HCT116 (cell line): Measurements from ENCODE around the gene MSMB. TPM values are rescaled to one million over a fixed set of nuclear protein-coding genes. Genes with fewer than 3 reads are reported as not detected.
"Not testable (repeated sequence)": the region's sequence is repeated elsewhere in the genome, so short reads cannot be mapped to it uniquely, and the experiment has no call there.

ENCODE experiments used
- ATAC-seq: fragments of 200-7000 bp; cut with Tn5 transposase; 2 replicates; pipeline ENCODE4 v1.9.1; 2020; ENCODE audit warnings: mild to moderate bottlenecking, moderate library complexity
- BruUV-seq: library from RNA; stranded (reverse); fragments of 400-500 nt; replicated peaks from 2 replicates; lab custom pipeline; 2021; lab: Mats Ljungman, UMichigan
- CTCF ChIA-PET: fragments of 300-600 bp; sonication (Branson Sonifier 250); formaldehyde crosslinking; loops from one replicate; lab custom pipeline; 2021; ENCODE audit warnings: antibody characterized with exemption; lab: Charles Lee
- POLR2A ChIA-PET: fragments of 300-600, 350-600 bp; sonication (Branson Sonifier 250); formaldehyde crosslinking; loops from one replicate; lab custom pipeline; 2021; ENCODE audit warnings: antibody characterized with exemption; lab: Charles Lee
- RAD21 ChIA-PET, 2 experiments: fragments of 300-600 bp; sonication (Branson Sonifier 250); formaldehyde crosslinking; loops; one replicate each; lab custom pipeline; 2023; ENCODE audit warnings: low total read pairs in 2 of 2; ENCODE audit not compliant: uncharacterized antibody in 2 of 2, unreplicated experiment in 2 of 2, low non-redundant PET in 1 of 2; lab: Charles Lee
- DNase-seq: peaks from one replicate; pipeline ENCODE4 v3.0.0-alpha.2; 2010; ENCODE audit warnings: low read depth, low spot score
- H2AFZ ChIP-seq: fragments of 200-600 bp; shearing (Covaris generic), sonication (generic); 2 replicates; pipeline ENCODE4 v1.6.1; 2017; ENCODE audit warnings: low read depth, mixed run types, mixed read lengths, antibody characterized with exemption, low read length; ENCODE audit not compliant: poor library complexity, severe bottlenecking
- H3K27ac ChIP-seq: 2 replicates; pipeline ENCODE4 v1.5.1; 2012; ENCODE audit warnings: low read depth, low read length
- H3K27me3 ChIP-seq: fragments of 200-600 bp; sonication (generic); 2 replicates; pipeline ENCODE4 v1.6.1; 2016; ENCODE audit warnings: mixed run types, low read length, mixed read lengths; ENCODE audit not compliant: insufficient read depth
- H3K36me3 ChIP-seq, 2 experiments: fragments of 200-500 bp in 1 of 2; fragments of 200-600 bp in 1 of 2; sonication (Bioruptor generic) in 1 of 2; sonication (generic) in 1 of 2; 2 replicates each; pipeline versions ENCODE4 v1.5.1 to v1.6.1; 2014 to 2016; ENCODE audit warnings: low read length in 2 of 2, inconsistent platforms in 1 of 2, mixed read lengths in 1 of 2, mixed run types in 1 of 2; ENCODE audit not compliant: insufficient read depth in 2 of 2, control insufficient read depth in 1 of 2
- H3K4me1 ChIP-seq, 2 experiments: fragments of 200-600 bp in 1 of 2; sonication (generic) in 1 of 2; 2 replicates each; pipeline versions ENCODE4 v1.5.1 to v1.6.1; 2012 to 2017; ENCODE audit warnings: low read length in 2 of 2, inconsistent platforms in 1 of 2, mild to moderate bottlenecking in 1 of 2, mixed read lengths in 1 of 2, mixed run types in 1 of 2, moderate library complexity in 1 of 2; ENCODE audit not compliant: insufficient read depth in 2 of 2, control insufficient read depth in 1 of 2
- H3K4me2 ChIP-seq: fragments of 200-600 bp; sonication (generic); 2 replicates; pipeline ENCODE4 v1.6.1; 2017; ENCODE audit warnings: mixed run types, low read length, mixed read lengths
- H3K4me3 ChIP-seq, 2 experiments: fragments of 200-600 bp in 1 of 2; sonication (generic) in 1 of 2; replicated peaks in 1 of 2; 2 replicates each; pipeline ENCODE4 v1.5.1; 2011 to 2016; ENCODE audit warnings: low read length in 2 of 2, control low read depth in 1 of 2, low read depth in 1 of 2, mild to moderate bottlenecking in 1 of 2, mixed read lengths in 1 of 2, mixed run types in 1 of 2
- H3K79me2 ChIP-seq: fragments of 200-600 bp; sonication (generic); 2 replicates; pipeline ENCODE4 v1.6.1; 2017; ENCODE audit warnings: mild to moderate bottlenecking, mixed run types, low read length, moderate library complexity, mixed read lengths; ENCODE audit not compliant: insufficient read depth
- H3K9ac ChIP-seq: fragments of 200-600 bp; sonication (generic); 2 replicates; pipeline ENCODE4 v1.6.1; 2016; ENCODE audit warnings: low read length, mixed read lengths
- H3K9me2 ChIP-seq: fragments of 200-600 bp; sonication (generic), shearing (Covaris generic); 2 replicates; pipeline ENCODE4 v1.6.1; 2017; ENCODE audit warnings: mixed run types, mild to moderate bottlenecking, moderate library complexity; ENCODE audit not compliant: insufficient read depth
- H3K9me3 ChIP-seq, 2 experiments: fragments of 200-500 bp in 1 of 2; fragments of 200-600 bp in 1 of 2; sonication (Bioruptor generic) in 1 of 2; sonication (generic) in 1 of 2; 2 replicates each; pipeline ENCODE4 v1.6.1; 2014 to 2017; ENCODE audit warnings: low read length in 2 of 2, mixed read lengths in 2 of 2, inconsistent platforms in 1 of 2, low read depth in 1 of 2, mild to moderate bottlenecking in 1 of 2, mixed run types in 1 of 2, moderate library complexity in 1 of 2; ENCODE audit not compliant: control insufficient read depth in 1 of 2, insufficient read depth in 1 of 2
- H4K20me1 ChIP-seq: fragments of 200-600 bp; sonication (generic), shearing (Covaris generic); 2 replicates; pipeline ENCODE4 v1.6.1; 2017; ENCODE audit warnings: mixed run types, mild to moderate bottlenecking, moderate library complexity; ENCODE audit not compliant: insufficient read depth
- CBX3 ChIP-seq: IDR thresholded peaks from 2 replicates; pipeline ENCODE4 v1.6.1; 2012; ENCODE audit warnings: low read depth
- CEBPB ChIP-seq: IDR thresholded peaks from 2 replicates; pipeline ENCODE4 v1.6.1; 2012; ENCODE audit warnings: low read depth
- ELF1 ChIP-seq: IDR thresholded peaks from 2 replicates; pipeline ENCODE4 v1.6.1; 2012; ENCODE audit warnings: low read depth, borderline replicate concordance
- EZH2 ChIP-seq: fragments of 200-600 bp; sonication (generic); IDR thresholded peaks from 2 replicates; pipeline ENCODE4 v1.6.1; 2017; ENCODE audit warnings: antibody characterized with exemption, mixed run types
- FOSL1 ChIP-seq: IDR thresholded peaks from 2 replicates; pipeline ENCODE4 v1.6.1; 2012; ENCODE audit warnings: low read depth
- JUND ChIP-seq: IDR thresholded peaks from 2 replicates; pipeline ENCODE4 v1.6.1; 2012
- POLR2A ChIP-seq: IDR thresholded peaks from 2 replicates; pipeline ENCODE4 v1.7.0; 2011; ENCODE audit warnings: borderline replicate concordance; ENCODE audit not compliant: insufficient read depth, insufficient read length; ENCODE audit errors: extremely low read depth
- POLR2AphosphoS5 ChIP-seq: IDR thresholded peaks from 2 replicates; pipeline ENCODE4 v1.6.1; 2011; ENCODE audit warnings: mild to moderate bottlenecking, low read depth, low read length, moderate library complexity
- RAD21 ChIP-seq: IDR thresholded peaks from 2 replicates; pipeline ENCODE4 v1.6.1; 2012; ENCODE audit warnings: low read depth, mild to moderate bottlenecking
- SRF ChIP-seq: IDR thresholded peaks from 2 replicates; pipeline ENCODE4 v1.6.1; 2012; ENCODE audit warnings: low read depth
- ZNF274 ChIP-seq: fragments of 200-500 bp; sonication (Bioruptor generic); IDR thresholded peaks from 2 replicates; pipeline ENCODE4 v1.6.1; 2014; ENCODE audit warnings: mild to moderate bottlenecking, low read depth, low read length, inconsistent platforms
- intact Hi-C: fragments of 100-400 bp; cut with micrococcal nuclease; formaldehyde crosslinking; loops from 2 replicates; pipeline ENCODE4 v1.10.0; 2022
- total RNA-seq: library from RNA; stranded (reverse); gene quantifications from one replicate; pipeline ENCODE4 v1.2.1, GENCODE V29; 2021; ENCODE audit not compliant: unreplicated experiment
- TF ChIP-seq, protein P1 (sequence below), 3 experiments: fragments of 200-600 bp in 1 of 3; sonication (generic) in 1 of 3; IDR thresholded peaks in 2 of 3; conservative IDR thresholded peaks in 1 of 3; 2 replicates each; pipeline ENCODE4 v1.5.1; 2012 to 2017; ENCODE audit warnings: low read depth in 2 of 3, low read length in 2 of 3, antibody characterized with exemption in 1 of 3, borderline replicate concordance in 1 of 3, control low read depth in 1 of 3, mild to moderate bottlenecking in 1 of 3, mixed read lengths in 1 of 3, mixed run types in 1 of 3, moderate library complexity in 1 of 3; ENCODE audit not compliant: insufficient read depth in 1 of 3
- TF ChIP-seq, protein P2 (sequence below): IDR thresholded peaks from 2 replicates; pipeline ENCODE4 v1.6.1; 2012
- TF ChIP-seq, protein P3 (sequence below): IDR thresholded peaks from 2 replicates; pipeline ENCODE4 v1.6.1; 2011; ENCODE audit warnings: mild to moderate bottlenecking, low read length, moderate library complexity; ENCODE audit not compliant: insufficient replicate concordance; ENCODE audit errors: extremely low read depth
- TF ChIP-seq, protein P4 (sequence below): IDR thresholded peaks from 2 replicates; pipeline ENCODE4 v1.6.1; 2012; ENCODE audit warnings: low read depth

MSMB gene
- total RNA-seq, 1 experiment from 2014 or later, result not detected

DNA sequence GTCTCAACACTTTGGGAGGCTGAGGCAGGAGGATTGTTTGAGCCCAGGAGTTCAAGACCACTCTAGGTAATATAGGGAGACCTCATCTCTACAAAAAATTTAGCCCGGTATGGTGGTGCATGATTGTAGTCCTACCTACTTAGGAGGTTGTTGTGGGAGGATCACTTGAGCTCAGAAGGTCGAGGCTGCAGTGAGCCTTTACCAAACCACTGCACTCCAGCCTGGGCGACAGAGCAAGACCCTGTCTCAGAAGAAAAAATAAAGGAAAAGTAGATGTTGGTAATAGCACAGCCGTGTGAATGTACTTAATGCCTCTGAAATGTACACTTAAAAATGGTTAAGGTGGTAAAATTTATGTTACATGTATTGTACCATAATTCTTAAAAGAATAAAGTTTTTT is 48.5 kb downstream of the MSMB start:
- no peak for TF ChIP-seq CBX3
- TF ChIP-seq POLR2AphosphoS5, result no peak
- no peak for TF ChIP-seq ELF1
- TF ChIP-seq, protein P1, sequence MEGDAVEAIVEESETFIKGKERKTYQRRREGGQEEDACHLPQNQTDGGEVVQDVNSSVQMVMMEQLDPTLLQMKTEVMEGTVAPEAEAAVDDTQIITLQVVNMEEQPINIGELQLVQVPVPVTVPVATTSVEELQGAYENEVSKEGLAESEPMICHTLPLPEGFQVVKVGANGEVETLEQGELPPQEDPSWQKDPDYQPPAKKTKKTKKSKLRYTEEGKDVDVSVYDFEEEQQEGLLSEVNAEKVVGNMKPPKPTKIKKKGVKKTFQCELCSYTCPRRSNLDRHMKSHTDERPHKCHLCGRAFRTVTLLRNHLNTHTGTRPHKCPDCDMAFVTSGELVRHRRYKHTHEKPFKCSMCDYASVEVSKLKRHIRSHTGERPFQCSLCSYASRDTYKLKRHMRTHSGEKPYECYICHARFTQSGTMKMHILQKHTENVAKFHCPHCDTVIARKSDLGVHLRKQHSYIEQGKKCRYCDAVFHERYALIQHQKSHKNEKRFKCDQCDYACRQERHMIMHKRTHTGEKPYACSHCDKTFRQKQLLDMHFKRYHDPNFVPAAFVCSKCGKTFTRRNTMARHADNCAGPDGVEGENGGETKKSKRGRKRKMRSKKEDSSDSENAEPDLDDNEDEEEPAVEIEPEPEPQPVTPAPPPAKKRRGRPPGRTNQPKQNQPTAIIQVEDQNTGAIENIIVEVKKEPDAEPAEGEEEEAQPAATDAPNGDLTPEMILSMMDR (IDR thresholded peaks at IDR 0.05 in 2 of 3, conservative IDR thresholded peaks at IDR 0.05 in 1 of 3; ENCODE audit: borderline replicate concordance in 1 of 3, insufficient read depth in 1 of 3, low read depth in 2 of 3, low read length in 2 of 3), result no peak
- TF ChIP-seq, protein P2, sequence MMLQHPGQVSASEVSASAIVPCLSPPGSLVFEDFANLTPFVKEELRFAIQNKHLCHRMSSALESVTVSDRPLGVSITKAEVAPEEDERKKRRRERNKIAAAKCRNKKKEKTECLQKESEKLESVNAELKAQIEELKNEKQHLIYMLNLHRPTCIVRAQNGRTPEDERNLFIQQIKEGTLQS, result no peak
- TF ChIP-seq RAD21, result no peak
- no peak for TF ChIP-seq FOSL1
- no peak for TF ChIP-seq EZH2
- no peak for TF ChIP-seq ZNF274
- TF ChIP-seq SRF, result no peak
- no peak for TF ChIP-seq CEBPB
- TF ChIP-seq, protein P3, sequence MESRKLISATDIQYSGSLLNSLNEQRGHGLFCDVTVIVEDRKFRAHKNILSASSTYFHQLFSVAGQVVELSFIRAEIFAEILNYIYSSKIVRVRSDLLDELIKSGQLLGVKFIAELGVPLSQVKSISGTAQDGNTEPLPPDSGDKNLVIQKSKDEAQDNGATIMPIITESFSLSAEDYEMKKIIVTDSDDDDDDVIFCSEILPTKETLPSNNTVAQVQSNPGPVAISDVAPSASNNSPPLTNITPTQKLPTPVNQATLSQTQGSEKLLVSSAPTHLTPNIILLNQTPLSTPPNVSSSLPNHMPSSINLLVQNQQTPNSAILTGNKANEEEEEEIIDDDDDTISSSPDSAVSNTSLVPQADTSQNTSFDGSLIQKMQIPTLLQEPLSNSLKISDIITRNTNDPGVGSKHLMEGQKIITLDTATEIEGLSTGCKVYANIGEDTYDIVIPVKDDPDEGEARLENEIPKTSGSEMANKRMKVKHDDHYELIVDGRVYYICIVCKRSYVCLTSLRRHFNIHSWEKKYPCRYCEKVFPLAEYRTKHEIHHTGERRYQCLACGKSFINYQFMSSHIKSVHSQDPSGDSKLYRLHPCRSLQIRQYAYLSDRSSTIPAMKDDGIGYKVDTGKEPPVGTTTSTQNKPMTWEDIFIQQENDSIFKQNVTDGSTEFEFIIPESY, result no peak
- no peak for TF ChIP-seq POLR2A
- TF ChIP-seq, protein P4, sequence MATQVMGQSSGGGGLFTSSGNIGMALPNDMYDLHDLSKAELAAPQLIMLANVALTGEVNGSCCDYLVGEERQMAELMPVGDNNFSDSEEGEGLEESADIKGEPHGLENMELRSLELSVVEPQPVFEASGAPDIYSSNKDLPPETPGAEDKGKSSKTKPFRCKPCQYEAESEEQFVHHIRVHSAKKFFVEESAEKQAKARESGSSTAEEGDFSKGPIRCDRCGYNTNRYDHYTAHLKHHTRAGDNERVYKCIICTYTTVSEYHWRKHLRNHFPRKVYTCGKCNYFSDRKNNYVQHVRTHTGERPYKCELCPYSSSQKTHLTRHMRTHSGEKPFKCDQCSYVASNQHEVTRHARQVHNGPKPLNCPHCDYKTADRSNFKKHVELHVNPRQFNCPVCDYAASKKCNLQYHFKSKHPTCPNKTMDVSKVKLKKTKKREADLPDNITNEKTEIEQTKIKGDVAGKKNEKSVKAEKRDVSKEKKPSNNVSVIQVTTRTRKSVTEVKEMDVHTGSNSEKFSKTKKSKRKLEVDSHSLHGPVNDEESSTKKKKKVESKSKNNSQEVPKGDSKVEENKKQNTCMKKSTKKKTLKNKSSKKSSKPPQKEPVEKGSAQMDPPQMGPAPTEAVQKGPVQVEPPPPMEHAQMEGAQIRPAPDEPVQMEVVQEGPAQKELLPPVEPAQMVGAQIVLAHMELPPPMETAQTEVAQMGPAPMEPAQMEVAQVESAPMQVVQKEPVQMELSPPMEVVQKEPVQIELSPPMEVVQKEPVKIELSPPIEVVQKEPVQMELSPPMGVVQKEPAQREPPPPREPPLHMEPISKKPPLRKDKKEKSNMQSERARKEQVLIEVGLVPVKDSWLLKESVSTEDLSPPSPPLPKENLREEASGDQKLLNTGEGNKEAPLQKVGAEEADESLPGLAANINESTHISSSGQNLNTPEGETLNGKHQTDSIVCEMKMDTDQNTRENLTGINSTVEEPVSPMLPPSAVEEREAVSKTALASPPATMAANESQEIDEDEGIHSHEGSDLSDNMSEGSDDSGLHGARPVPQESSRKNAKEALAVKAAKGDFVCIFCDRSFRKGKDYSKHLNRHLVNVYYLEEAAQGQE, result no peak
- no peak for TF ChIP-seq JUND
- DNase-seq (no peak), ATAC-seq (no peak)
- BruUV-seq, result no TSS peak
- H4K20me1 ChIP-seq, result peaks cover 8% of the 10 kb centered on the region; the same call in 1 of the 2 replicates
- no peaks in the 10 kb centered on the region for H3K9me3 ChIP-seq
- ChIA-PET RAD21 (no interaction called here), POLR2A (no interaction called here), CTCF (no interaction called here)
- peaks cover 50% of the 10 kb centered on the region for H3K79me2 ChIP-seq
- no peak overlapping the region for H2AFZ ChIP-seq
- no peak overlapping the region for H3K4me2 ChIP-seq
- no peak overlapping the region for H3K4me3 ChIP-seq
- H3K36me3 ChIP-seq, result peaks cover 12 to 45% of the 10 kb centered on the region in 2 experiments
- intact Hi-C loops, result no loop called here
- no peak overlapping the region for H3K9ac ChIP-seq
- no peaks in the 10 kb centered on the region for H3K27me3 ChIP-seq
- H3K9me2 ChIP-seq, result no peaks in the 10 kb centered on the region
- no peak overlapping the region for H3K27ac ChIP-seq
- H3K4me1 ChIP-seq, result no peaks in the 10 kb centered on the region

DNA sequence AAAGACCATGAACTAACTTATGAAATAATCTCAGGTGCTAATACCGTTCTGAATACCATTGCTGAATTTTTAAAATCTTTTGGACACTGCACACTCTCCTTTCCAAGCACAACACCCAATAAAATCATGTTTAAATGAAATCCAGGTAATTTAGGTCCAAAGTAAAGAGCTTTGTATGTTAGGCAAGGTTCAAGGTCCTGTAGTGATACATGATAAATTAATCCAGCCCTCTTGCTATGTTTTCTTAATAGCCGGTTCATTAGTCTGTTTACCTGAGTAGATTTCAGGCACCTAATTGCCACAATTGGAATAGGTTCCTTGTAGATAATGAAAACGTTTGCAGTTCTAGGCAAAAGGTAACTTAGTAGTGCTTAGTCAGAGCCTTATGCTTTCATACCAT is 60.5 kb downstream of the MSMB start:
- H3K9me2 ChIP-seq, H3K27me3 ChIP-seq, H3K9ac ChIP-seq, H3K9me3 ChIP-seq, BruUV-seq, H2AFZ ChIP-seq, CTCF ChIA-PET, H3K4me1 ChIP-seq, ATAC-seq, RAD21 ChIA-PET, DNase-seq, POLR2A ChIA-PET, H4K20me1 ChIP-seq, H3K27ac ChIP-seq, intact Hi-C loops, H3K4me2 ChIP-seq, H3K4me3 ChIP-seq: not testable (repeated sequence)
- H3K36me3 ChIP-seq, result peaks cover 4 to 12% of the 10 kb centered on the region in 2 experiments; a peak in 1 of 4 replicates
- H3K79me2 ChIP-seq, result peaks cover 60% of the 10 kb centered on the region
